C4-2B (cell line): Measurements from ENCODE around the gene ZDBF2.

Source experiments
- ZFX ChIP-seq: fragments of 450-650 bp; IDR thresholded peaks from 2 replicates; pipeline ENCODE4 v1.6.1; 2017
- TF ChIP-seq, protein P1 (sequence below): fragments of 450-650 bp; conservative IDR thresholded peaks from 2 replicates; pipeline ENCODE4 v1.5.1; 2017; ENCODE audit warnings: mild to moderate bottlenecking

DNA sequence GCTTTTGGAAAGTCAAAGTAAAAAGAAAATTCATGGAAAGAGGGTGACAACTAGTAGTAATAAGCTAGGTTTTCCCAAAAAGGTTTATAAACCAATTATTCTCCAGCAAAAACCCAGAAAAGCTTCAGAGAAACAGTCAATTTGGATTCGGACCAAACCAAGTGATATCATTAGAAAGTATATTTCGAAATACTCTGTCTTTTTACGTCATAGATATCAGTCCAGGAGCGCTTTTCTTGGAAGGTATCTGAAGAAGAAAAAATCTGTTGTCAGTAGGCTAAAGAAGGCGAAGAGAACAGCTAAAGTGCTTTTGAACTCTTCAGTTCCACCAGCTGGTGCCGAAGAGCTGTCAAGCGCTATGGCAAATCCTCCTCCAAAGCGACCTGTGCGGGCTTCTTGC lies 36.6 kb downstream of the ZDBF2 start:
- TF ChIP-seq, protein P1, sequence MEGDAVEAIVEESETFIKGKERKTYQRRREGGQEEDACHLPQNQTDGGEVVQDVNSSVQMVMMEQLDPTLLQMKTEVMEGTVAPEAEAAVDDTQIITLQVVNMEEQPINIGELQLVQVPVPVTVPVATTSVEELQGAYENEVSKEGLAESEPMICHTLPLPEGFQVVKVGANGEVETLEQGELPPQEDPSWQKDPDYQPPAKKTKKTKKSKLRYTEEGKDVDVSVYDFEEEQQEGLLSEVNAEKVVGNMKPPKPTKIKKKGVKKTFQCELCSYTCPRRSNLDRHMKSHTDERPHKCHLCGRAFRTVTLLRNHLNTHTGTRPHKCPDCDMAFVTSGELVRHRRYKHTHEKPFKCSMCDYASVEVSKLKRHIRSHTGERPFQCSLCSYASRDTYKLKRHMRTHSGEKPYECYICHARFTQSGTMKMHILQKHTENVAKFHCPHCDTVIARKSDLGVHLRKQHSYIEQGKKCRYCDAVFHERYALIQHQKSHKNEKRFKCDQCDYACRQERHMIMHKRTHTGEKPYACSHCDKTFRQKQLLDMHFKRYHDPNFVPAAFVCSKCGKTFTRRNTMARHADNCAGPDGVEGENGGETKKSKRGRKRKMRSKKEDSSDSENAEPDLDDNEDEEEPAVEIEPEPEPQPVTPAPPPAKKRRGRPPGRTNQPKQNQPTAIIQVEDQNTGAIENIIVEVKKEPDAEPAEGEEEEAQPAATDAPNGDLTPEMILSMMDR: no peak
- no peak for TF ChIP-seq ZFX
